ENCODE measurements around the gene TBX21. TPM values are rescaled to one million over a fixed set of nuclear protein-coding genes. Genes with fewer than 3 reads are reported as not detected.
A peak's percentile ranks its signal among the peaks of the same experiment; 100 is the strongest.

The TBX21 gene
- total and polyA plus RNA-seq, 12 donors, result 0.07 to 2.0 (median 0.21) TPM; not detected in 4

DNA sequence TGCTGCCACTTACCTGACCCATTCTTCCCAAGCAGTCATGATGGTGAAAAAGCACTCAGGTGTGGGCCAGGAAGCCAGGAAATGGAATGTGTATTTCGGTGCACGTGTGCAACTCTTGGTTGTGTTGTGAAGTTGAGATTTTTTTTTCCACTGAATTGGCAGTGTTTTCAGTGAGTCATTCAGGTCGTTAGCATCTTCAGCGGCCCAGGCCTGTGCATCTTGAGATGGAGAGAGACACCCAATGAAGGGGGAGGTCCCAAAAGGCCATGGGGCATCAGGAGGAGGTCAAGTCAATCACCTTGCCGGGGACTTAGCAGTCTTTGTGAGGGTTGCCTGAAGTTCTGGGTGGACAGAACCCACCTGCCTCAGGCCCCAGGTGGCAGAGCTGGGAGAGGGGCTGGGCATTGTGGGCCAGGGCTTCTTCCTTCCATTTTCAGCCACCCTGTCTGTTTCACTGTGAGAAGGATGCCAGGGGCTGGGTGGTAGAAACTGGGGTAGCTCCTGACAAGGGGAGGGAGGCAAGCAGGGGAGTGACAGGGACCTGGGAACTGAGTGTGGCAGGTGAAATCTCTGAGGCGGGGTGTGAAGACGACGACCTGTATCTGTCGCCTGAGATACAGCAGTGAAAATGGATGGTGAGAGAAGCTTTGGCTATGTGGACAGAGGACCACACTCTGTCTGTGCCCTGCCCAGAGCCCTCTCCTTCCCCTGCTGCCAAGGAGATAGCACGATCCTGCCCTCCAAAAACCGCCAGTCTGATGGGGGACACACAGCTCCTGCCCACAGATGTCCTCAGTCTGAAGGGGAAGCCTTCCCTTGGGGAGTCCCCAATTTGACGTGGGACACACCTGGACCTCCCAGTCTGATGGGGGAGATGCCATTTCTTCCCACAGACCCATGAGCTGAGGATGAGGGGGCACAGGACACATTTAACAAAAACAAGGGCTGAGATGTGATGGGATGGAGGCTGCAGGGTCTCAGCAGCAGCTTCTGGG, 27.2 kb upstream of the TBX21 start:
- DNase-seq (no peak), ATAC-seq (peak in 1 of 8 donors; percentile 6)
- 62 to 66% methylated on average over 12 of the region's 12 CpGs for WGBS, 2 donors
- peaks cover 5 to 54% (median 30%) of the 10 kb centered on the region in 9 donors for H3K4me1 ChIP-seq
- intact Hi-C loops (cut with DNase I), result loop anchor here in 2 of 10 donors (10.0 kb wide), 1 partner anchor 89 kb away; no protein-coding TSS in a partner anchor
- H3K36me3 ChIP-seq, result peaks cover 0 to 65% (median 6%) of the 10 kb centered on the region in 9 donors
- no peak for TF ChIP-seq CTCF (IDR thresholded peaks at IDR 0.05)
- H3K9me3 ChIP-seq, result no peaks in the 10 kb centered on the region
- no peaks in the 10 kb centered on the region for H3K27me3 ChIP-seq
- H3K4me3 ChIP-seq, result no peak overlapping the region
- peak overlapping the region in 3 of 10 donors; percentile 15 to 67 (median 31) for H3K27ac ChIP-seq

DNA sequence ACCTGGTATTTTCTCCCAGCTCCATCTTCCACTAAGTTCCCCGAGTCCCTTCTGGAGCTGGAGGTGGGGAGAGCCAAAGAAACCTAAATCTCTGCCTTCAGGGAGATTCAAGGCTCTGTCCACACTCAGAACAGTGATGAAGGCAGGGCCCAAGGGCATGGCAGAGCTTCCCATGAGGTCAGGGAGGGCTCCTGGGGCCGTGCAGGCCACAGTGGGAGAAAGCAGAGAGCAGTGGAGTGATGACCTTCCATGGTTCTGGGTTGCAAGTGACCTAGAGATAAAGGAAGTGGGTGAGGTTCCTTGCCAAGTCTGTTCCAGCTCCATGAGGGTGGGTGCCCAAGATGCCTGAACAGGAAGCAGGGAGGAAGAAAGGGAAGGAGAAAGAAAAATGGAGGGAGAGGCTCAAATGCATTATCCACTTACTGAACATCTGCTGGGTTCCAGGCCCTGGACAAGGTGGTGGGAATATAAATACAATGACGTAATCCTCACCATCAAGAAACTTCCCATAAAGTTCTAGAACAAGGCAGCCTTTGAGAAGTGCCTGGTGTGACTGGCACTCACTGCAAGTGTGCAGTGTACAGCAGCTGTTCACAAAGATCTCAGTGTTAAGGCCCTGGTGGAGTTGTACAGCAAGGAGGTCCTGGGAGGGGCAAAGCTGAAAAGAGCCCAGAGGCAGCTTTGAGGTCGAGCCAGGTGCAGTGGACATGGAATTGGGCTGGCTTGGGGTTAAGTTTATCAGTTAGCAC, 25.8 kb upstream of the TBX21 start:
- no peaks in the 10 kb centered on the region for H3K27me3 ChIP-seq
- H3K27ac ChIP-seq, result peak overlapping the region in 4 of 10 donors; percentile 4 to 59 (median 28)
- no peak for TF ChIP-seq CTCF (IDR thresholded peaks at IDR 0.05)
- DNase-seq (no peak), ATAC-seq (no peak)
- peaks cover 5 to 61% (median 30%) of the 10 kb centered on the region in 9 donors for H3K4me1 ChIP-seq
- WGBS, 2 donors, result 74% methylated on average over 4 of the region's 4 CpGs
- intact Hi-C loops (cut with DNase I), result loop anchor here in 2 of 10 donors (10.0 kb wide), 1 partner anchor 88 kb away; no protein-coding TSS in a partner anchor
- H3K4me3 ChIP-seq, result no peak overlapping the region
- H3K36me3 ChIP-seq, result peaks cover 0 to 61% (median 8%) of the 10 kb centered on the region in 9 donors
- no peaks in the 10 kb centered on the region for H3K9me3 ChIP-seq

GRCh38 chr17:47707884-47708283, 25.2 kb upstream of the TBX21 start:
- 85 to 89% methylated on average over 3 of the region's 3 CpGs for WGBS, 2 donors
- peak overlapping the region in 5 of 10 donors; percentile 28 to 47 (median 38) for H3K4me3 ChIP-seq
- peaks cover 0 to under 1% (median 0%) of the 10 kb centered on the region in 7 donors for H3K27me3 ChIP-seq
- DNase-seq, result no peak
- TF ChIP-seq CTCF (IDR thresholded peaks at IDR 0.05), result no peak
- intact Hi-C loops (cut with DNase I), result loop anchor here in 2 of 10 donors (10.0 kb wide), 1 partner anchor 87 kb away; no protein-coding TSS in a partner anchor
- no peaks in the 10 kb centered on the region for H3K9me3 ChIP-seq
- no peak for ATAC-seq
- H3K4me1 ChIP-seq, result peaks cover 5 to 62% (median 30%) of the 10 kb centered on the region in 9 donors
- peaks cover 0 to 57% (median 8%) of the 10 kb centered on the region in 9 donors for H3K36me3 ChIP-seq
- H3K27ac ChIP-seq, result peak overlapping the region in 1 of 10 donors; percentile 32

Measured in heart right ventricle (tissue), 16 donors.